HG02885 (cell line): Measurements from ENCODE around the gene KHK.

Experiments used
- ATAC-seq: cut with Tn5 transposase; IDR thresholded peaks from one replicate; pipeline ENCODE4 v1.9.1; 2021; ENCODE audit warnings: mild to moderate bottlenecking; ENCODE audit not compliant: unreplicated experiment, poor library complexity

The KHK gene

DNA sequence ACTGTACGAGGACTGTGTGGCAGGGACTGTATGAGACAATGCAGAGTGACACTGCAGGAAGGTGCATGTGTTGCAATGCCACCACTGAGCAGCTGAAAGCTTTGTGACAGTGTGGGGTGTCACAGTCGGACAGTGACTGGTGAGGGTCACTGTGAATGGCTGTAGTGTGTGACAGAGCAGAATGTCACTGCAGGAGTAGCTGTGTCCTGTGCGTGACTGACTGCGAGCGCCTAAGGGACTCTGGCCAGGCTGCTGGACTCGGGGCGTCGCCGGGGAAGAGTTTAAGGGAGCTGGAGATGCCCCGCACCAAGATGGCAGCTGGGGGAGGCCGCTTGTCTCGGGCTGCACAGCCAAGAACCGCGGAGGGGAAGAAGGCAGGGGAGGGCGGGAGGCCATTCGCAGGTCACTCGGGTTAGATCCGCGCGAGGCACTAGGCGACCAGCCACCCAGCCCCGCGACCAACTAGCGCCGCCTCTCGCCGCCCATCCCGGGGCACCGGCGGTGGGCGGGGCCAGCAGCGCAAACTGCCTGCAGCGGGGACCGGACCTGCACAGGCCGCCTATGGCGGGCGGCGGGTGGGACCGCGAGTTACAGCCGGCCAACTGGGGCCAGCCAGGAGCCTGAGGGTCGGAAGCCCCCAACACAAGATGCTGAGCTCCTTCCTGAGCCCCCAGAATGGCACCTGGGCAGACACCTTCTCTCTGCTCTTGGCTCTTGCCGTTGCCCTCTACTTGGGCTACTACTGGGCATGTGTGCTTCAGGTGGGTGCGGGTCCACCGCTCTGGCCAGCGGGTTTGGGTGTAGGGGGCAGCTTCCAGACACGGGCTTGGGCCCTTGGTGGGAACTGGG lies 37.0 kb downstream of the KHK start, which contains the start of gene ABHD1:
Gene ABHD1, plus strand, starts transcription at position 514 of the 849 bp plus-strand sequence. Its CDS starts 134 bp downstream, at position 648.
- peak; percentile 73 for ATAC-seq

- ATAC-seq, result no peak
Observed at GRCh38 chr2:27125104-27125503, 38.5 kb downstream of the KHK start.

- ATAC-seq, result no peak
Observed at GRCh38 chr2:27126252-27126710, 39.7 kb downstream of the KHK start.

DNA sequence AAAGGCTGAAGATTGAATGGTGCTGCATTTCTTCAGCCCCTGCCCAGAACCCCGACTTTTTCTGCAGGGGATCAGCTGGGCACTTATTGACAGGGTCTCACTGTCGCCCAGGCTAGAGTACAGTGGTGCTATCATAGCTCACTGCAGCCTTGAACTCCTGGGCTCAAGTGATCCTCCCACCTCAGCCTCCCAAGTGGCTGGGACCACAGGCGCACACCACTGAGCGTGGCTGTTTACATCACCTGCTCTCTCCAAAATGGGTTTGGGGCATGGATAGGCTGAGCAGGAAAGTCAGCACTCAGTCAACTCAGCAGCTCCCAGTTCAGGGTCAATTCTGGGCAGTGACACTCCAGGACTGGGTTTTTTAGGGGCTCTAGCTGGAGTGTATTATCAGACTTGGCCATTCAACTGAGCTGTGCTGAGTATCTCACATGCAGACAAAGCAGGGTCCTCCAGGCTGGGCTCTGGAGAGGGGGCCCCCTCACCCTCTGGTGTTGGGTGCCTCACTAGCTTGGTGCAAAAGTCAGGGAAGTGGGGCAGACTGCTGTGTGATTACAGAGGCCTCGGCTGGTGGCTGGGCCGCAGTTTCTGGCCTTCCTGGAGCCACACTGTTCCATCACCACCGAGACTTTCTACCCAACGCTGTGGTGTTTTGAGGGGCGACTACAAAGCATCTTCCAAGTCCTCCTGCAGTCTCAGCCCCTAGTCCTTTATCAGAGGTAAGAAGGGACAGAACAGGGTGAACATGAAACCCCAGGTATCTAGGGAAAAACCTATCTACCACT lies 41.5 kb downstream of the KHK start:
- ATAC-seq, result no peak

DNA sequence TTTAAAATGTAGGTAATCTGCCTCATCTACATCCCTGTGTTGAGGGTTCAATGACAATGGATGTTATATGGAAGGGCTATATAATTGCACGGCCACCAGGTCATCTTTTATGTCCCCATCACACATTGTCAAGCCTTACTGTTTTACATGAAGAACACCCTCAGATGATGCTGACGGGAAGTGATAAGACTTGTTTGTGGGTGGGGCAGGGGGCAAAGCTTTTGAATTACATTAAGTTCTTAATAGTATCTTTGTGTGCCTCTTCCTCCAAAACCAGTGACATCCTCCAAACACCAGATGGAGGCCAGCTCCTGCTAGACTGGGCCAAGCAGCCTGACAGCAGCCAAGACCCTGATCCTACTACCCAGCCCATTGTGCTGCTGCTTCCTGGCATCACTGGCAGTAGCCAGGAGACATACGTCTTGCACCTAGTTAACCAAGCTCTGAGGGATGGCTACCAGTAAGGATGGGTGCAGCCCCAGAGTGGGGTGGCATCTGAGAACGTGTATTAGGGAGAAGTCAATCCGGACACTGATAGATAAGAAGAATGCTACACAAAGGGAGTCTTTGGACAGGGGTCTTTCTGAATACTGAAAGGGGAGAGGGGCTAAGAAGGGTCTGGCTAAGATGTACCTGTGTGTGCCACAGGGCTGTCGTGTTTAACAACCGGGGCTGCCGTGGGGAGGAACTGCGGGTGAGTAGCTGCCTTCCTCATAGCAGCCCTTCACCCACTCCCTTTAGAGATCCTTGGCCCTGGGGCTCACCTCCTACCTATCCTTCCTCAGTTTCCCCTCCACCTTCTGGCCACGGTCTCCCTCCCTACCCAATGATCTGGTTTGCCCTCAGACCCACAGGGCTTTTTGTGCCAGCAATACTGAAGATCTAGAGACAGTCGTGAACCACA lies 42.3 kb downstream of the KHK start:
- ATAC-seq, result no peak

DNA sequence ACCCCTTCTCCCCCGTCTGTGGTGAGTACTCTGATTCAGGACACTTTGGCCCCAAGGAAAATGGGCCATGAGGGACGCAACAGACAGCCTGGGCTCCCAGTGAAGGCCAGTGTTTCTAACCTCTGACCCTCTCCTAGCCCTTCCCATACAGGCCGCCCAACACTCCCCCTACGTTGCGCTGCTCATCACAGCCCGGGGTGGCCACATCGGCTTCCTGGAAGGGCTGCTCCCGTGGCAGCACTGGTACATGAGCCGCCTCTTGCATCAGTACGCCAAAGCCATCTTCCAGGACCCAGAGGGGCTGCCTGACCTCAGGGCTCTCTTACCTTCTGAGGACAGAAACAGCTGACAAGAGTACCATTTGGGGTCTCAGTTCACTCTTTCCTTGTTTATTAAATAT lies 43.8 kb downstream of the KHK start:
- ATAC-seq, result no peak

GRCh38 chr2:27131429-27131828 lies 44.9 kb downstream of the KHK start:
- no peak for ATAC-seq

- ATAC-seq, result no peak
Observed at GRCh38 chr2:27133195-27133875, 46.8 kb downstream of the KHK start.

DNA sequence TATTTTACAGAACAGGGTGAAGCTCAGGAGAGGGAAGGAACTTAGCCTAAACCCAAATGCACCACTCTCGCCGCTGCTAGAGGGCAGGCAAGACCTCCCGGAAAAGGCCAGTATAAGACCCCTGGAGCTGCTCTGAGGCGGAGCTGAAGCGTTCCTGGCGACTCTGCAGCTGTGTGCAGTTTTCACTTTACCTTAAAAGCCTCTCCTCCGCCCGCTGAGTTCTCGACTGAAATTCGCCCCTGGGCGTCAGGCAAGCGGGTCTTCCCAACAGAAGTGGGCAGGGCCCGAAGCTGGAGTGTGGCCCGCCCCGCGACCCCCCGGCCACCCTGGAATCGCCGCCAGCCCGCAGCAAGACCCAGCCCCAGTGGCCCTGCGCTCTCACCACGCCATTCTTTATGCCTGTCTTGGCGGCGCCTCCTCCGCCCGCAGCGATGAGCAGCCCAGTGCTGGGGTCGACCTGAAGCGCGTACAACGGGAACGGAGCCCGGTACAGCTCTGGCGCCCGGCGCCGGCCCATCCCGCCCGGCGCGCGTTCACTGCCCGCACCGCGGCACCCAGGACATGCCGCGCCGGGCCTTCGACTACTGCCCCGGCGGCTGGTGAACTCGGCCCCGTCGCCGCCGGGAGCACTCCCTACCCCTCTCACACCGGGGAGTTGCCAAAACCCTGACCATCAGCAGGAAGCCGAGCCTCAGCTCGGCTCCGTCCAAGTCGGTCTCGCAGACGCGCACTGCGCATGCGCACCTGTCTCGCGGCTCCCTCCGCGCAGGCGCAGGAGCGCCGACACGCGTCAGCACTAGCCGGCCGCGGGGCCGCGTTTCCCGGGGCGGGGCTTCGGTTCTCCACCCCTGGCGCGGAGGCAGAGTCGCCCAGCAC lies 47.6 kb downstream of the KHK start, which contains the start of gene PREB:
Gene PREB, minus strand, starts transcription at position 732 of the 876 bp plus-strand sequence. Its CDS starts 215 bp downstream, at position 517.
- peak; percentile 91 for ATAC-seq

GRCh38 chr2:27134781-27135477 lies 48.4 kb downstream of the KHK start:
- ATAC-seq, result no peak

DNA sequence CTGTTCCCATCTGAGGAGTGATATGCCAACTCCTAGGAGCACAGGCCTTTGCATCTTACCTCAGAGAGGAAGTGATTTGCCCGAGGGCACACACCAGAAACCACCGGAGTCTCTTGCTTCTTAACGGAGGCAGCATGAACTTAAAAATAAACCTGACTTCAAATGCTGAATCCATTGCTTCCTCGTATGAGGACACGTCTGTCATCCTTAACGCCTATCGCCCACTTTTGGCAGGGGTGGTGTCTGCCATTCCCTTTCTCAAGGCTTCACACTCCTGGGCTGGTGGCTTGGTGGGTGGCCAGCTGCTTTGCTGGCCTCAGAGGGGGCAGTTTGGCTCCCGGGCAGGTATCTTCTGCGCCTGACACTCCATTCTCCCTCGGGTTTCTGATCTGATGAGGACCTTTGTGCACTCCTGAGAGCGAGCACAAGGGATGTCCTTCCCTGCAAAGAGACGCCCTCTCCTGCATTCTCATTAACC lies 48.9 kb downstream of the KHK start:
- no peak for ATAC-seq

GRCh38 chr2:27136751-27137150 lies 50.2 kb downstream of the KHK start:
- ATAC-seq, result no peak

DNA sequence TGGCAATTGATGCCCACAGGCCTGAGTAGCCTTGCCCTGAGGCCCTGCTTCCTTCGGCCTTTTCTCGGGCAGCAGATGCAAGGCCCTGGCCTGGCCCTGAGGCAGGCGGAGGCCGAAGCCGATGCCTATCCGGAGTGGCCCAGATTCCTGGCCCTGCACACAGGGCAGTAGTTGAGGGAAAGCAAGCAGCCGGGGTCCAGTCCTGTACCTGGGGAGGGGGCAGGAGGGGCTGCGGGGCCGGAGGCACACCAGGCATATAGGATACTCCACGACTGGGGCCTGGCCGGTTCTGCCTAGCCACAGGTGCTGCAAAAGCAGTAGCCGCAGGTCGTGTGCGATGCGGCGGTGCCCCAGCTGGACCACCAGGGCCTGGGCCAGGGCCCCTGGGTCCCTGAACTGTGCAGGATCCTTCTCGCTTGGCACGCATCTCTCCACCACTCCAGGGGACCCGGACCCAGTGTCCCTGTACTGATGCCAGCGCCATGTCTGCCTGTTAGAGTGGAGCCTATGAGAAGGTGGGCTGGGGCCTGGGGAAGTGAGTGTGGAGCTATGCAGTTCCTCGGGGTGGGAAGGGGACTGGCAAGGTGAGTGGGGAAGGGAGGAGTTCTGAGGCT lies 50.9 kb downstream of the KHK start:
- no peak for ATAC-seq

DNA sequence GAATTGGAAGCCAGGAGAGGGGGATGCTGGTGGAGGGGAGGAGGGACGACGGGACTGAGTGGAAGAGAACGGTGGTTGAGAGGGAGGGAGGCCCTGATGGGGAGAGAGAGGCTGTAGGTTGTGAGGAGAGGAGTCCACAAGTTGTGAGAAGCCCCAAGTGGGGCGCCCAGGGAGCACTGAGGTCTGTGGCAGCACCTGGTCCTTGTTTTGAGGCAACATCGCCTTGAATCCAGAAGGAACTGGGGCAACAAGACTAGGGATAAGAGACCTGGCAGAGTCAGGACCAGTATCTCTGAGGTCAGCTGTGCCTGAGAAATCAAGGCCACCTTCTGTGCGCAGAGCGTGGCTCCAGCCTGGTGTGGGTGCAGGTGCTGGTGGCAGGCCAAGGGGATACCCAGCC lies 51.5 kb downstream of the KHK start:
- no peak for ATAC-seq

- ATAC-seq, result no peak
Observed at GRCh38 chr2:27139310-27139709, 52.7 kb downstream of the KHK start, which contains the start of gene PRR30. PRR30 (minus strand) TSS chr2:27139410; CDS start chr2:27138329, 1,081 bp downstream.

- ATAC-seq, result no peak
Observed at GRCh38 chr2:27143285-27143684, 56.7 kb downstream of the KHK start.

DNA sequence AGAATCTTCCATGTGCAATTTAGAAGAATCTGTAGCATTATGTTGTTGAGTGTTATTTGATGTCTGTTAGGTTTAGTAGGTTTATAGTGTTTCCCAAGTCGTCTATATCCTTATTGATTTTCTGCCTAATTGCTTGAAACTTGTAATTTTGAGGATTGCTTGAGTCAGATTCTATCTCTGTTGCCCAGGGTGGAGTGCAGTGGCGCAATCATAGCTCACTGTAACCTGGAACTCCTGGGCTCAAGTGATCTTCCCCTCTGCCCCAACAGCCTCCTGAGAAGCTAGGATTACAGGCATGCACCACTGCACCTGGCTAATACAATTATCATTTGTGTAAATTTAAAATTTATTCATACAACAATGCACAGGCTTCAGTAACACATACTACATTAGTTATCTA lies 59.1 kb downstream of the KHK start:
- no peak for ATAC-seq
